AG08395 (cell line): ENCODE data around the gene ARL3.

Experiments
- DNase-seq: peaks from one replicate; pipeline ENCODE4 v3.0.0; 2012; ENCODE audit warnings: mixed read lengths, low spot score

Gene ARL3

GRCh38 chr10:102639537-102639936 is 74.7 kb downstream of the ARL3 start:
- DNase-seq: no peak

GRCh38 chr10:102635377-102635776 is 78.8 kb downstream of the ARL3 start:
- DNase-seq: no peak

GRCh38 chr10:102634686-102635085 is 79.5 kb downstream of the ARL3 start:
- no peak for DNase-seq

GRCh38 chr10:102633848-102634247 is 80.3 kb downstream of the ARL3 start:
- no peak for DNase-seq

GRCh38 chr10:102633287-102633686 is 80.9 kb downstream of the ARL3 start:
- DNase-seq: peak; percentile 31

GRCh38 chr10:102632394-102633111 is 81.6 kb downstream of the ARL3 start:
- DNase-seq: no peak

- no peak for DNase-seq
Measured at GRCh38 chr10:102631525-102632393, 82.4 kb downstream of the ARL3 start.

GRCh38 chr10:102630663-102631062 is 83.5 kb downstream of the ARL3 start:
- no peak for DNase-seq

- DNase-seq: peak; percentile 85
Measured at GRCh38 chr10:102629661-102630614, 84.3 kb downstream of the ARL3 start.

GRCh38 chr10:102628451-102628911 is 85.7 kb downstream of the ARL3 start:
- DNase-seq: peak; percentile 31

- peak; percentile 72 for DNase-seq
Measured at GRCh38 chr10:102627736-102628293, 86.4 kb downstream of the ARL3 start.

- DNase-seq: no peak
Measured at GRCh38 chr10:102627291-102627735, 86.9 kb downstream of the ARL3 start.

GRCh38 chr10:102626026-102626685 is 88.0 kb downstream of the ARL3 start:
- DNase-seq: no peak

GRCh38 chr10:102624751-102625645 is 89.2 kb downstream of the ARL3 start:
- DNase-seq: no peak

GRCh38 chr10:102624094-102624493 is 90.1 kb downstream of the ARL3 start:
- DNase-seq: no peak
